NOMO-1 (cell line): ENCODE measurements around the gene COL4A5.

ENCODE experiments used
- DNase-seq, 2 experiments: peaks; one replicate each; lab custom pipeline; 2025; ENCODE audit not compliant: unreplicated experiment in 2 of 2; lab: John Stamatoyannopoulos, UW

The COL4A5 gene

DNA sequence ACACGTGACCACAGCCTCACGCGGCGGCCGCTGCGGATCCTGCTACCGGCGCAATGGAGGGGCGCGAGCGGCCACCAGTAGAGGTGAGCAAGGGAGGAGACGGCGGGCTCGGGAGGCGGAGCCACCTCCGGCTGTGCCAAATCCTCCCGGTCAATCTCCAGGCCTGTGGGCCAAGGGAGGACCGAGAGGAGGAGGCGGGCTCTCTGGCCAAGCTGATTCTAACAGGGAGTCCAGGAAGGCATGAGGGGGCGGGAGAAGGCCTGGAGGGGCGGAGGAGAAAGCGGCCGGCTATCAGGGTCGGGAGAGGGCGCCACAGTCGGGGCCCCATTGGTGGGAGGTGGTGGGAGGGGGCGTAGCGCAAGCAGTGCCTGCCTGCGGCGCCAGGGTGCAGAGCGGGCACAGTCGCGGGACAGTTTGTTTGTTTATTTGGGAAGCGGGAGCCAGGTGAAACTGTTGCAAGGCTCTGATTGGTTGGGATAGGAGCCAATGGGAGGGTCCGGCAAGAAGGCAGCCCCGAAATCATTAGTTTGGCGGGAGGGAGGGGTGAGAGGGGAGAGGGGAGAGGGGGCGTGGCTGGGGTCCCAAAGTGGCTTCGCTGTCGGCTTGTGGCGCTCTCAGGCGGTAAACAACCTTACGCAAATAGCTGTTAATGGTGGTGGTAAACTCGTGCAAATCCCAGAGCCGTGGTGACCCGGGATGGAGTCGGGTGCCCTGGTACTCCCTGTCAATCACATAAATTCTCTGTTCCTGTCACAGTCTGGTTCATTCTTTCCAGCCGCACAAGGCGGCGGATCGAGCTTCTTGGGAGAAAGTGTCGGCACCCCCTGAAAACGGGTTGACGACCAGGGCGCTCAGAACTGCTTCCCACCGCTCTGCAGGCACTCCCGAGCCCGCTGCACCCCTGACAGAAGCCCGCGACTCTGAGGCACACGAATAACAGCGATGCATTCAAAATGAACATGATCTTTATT is 297.2 kb downstream of the COL4A5 start, which contains the start of gene IRS4:
IRS4 (minus strand) TSS at position 55 of the 971 bp plus-strand sequence.
- no peak for DNase-seq

GRCh38 chrX:108737754-108738153 is 298.1 kb downstream of the COL4A5 start:
- no peak for DNase-seq

- DNase-seq = no peak
Measured at GRCh38 chrX:108740299-108740774, 300.7 kb downstream of the COL4A5 start.
